ENCODE measurements around the gene FIGNL2.

The FIGNL2 gene

GRCh38 chr12:51852404-51853137 is 4.1 kb upstream of the FIGNL2 start:
- no peak for DNase-seq

DNA sequence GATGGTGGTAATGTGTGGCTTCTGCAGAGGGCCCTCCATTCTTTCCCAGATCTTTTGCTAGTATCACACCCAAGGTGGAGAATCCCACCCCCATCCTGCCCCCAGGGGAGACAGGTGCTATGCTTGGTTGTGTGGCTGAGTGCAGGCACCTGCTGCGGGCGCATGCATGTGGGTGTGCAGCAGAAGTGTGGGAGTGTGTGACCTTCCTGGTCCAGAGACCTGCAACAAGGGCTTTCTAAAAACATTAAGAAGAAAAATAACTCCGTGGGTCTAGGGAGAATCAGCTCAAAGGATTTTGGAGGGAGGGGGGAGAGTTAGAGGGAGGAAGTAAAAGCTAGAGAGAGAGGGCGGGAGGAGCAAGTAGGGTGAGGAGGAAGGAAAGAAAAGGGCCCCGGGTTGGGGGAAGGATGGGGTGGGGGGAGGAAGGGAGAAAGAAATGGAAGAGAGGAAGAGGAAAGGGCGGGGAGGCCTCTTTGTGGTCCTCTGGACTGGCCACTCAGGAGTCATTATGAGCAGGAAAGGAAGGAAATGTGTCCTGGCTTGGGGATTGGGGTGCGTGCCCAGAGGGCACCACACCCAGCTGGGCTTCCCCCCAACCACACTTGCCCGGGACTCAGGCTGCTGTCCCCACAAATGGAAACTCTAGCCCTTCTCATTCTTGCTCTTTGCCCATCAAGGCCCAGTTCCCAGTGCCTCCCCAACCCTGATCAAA is 3.1 kb upstream of the FIGNL2 start:
- no peak for DNase-seq

- DNase-seq, result no peak
Measured at GRCh38 chr12:51850965-51851299, 2.4 kb upstream of the FIGNL2 start.

DNA sequence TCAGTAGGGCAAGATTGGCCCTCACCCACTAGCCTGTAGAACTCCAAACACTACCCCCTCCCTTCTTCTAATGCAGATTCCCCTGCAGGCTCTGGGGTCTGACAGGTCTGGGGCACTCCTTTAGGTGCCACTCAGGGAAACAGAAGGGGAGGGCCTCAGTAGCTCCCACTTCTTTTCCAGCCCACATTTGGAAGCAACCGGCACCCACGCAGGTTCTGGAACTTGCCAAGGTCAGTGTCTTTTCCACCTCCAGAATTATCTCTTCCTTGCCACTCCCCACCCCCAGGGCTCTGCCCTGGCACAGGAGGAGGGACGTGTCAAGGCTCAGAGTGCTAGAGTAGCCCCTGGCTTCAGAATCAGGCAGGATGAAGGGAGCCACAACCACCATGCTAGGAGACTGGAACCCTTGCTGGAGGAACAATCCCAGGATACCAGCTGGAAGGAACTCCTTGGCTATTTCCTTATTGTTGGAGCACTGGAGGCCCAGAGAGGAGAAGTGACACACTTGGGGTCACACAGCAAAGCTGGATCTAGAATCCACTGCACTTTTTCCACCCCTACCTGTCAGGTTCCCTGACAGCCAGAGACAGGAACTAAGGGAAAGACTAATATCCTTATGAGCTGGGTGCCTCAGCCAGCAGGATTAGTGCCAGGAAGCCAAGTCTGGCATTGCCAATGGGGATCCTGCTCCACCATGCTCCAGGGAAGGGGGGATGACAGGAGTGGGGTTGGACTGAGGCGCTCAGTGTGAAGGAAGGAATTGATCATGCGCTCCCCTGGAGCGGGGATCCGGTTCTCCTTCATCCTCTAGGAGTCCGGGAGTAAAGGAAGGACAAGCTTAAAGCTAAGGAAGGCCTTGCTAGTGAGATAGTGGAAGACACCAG is 1.8 kb upstream of the FIGNL2 start:
- no peak for DNase-seq

- no peak for DNase-seq
Measured at GRCh38 chr12:51848841-51849735, 570 bp upstream of the FIGNL2 start.

- no peak for DNase-seq
Measured at GRCh38 chr12:51847643-51848325, 734 bp downstream of the FIGNL2 start.

DNA sequence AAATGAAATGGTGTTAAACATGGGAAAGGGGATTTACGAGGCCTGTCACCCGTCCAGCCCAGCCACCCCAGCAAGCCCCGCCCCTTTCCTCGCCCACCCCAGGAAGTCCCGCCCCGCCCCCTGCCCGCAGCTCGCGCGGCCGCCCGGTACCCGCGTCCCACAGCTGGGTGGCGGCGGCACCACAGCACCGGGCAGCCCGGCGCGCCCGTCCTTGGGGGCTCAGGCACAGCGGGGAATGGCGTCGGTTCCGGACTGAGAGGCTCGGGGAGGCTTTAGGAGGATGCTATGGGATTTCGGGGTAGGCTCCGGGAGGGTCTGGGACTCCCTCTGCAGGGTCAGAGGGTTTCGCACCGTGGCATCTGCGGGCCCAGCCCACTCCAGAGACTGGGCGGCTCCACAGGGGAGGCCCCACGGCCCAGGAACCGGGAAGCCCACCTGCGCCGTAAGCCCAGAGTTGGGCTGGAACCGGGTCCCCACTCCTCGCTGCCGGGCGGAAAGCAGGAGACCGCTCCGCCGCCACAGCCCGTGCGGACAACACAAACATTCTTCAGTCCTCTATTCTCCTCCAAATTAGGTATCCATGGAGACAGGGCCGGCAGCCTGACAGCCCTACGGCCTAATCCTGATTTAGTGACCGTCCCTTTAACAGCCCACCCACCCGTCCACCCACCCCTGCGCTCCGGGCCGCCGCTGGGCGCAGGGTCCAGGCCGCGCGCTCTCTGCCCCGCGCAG is 1.4 kb downstream of the FIGNL2 start:
- DNase-seq, result no peak

- no peak for DNase-seq
Measured at GRCh38 chr12:51846271-51846691, 2.2 kb downstream of the FIGNL2 start.

- no peak for DNase-seq
Measured at GRCh38 chr12:51845482-51845881, 3.0 kb downstream of the FIGNL2 start.

GRCh38 chr12:51844854-51845253 is 3.7 kb downstream of the FIGNL2 start:
- DNase-seq, result no peak

DNA sequence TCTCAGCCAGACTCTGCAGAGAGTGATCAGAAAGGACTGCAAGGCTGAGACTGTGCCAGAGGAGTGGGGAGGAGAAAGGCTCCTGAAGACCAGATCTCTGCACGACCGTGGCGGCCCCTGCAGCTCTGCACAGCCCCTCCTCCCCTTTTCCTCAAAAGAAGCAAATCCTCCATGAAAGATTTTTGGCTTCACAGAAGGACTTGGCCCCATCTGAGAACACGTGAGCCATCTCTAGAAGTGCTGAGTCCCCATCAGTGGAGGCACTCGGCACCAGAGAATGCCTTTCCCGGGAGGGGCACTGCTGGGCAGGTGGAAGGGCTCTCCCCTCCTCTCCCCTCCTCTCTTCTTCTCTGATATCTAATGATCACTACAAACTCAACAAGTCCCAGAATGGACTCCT is 6.8 kb downstream of the FIGNL2 start:
- no peak for DNase-seq

DNA sequence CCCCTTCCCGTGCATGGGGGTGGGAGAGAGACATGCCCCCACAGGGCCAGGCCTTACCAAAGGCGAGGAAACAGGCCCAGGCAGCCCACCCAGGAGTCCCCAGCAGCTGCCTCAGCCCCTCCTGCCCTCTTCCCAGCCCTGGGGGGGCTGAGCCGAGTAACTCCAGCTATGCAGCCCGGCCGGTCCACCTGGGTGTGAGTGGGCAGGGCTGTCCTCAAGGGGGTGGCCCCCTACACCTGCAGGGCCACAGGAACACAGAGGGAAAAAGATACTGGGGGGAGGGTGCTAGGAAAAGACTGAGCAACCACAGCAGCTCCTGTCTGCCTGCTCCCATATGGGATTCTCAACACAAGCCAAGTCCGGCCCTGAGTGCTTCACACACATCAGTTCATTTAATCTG is 7.6 kb downstream of the FIGNL2 start:
- no peak for DNase-seq

DNA sequence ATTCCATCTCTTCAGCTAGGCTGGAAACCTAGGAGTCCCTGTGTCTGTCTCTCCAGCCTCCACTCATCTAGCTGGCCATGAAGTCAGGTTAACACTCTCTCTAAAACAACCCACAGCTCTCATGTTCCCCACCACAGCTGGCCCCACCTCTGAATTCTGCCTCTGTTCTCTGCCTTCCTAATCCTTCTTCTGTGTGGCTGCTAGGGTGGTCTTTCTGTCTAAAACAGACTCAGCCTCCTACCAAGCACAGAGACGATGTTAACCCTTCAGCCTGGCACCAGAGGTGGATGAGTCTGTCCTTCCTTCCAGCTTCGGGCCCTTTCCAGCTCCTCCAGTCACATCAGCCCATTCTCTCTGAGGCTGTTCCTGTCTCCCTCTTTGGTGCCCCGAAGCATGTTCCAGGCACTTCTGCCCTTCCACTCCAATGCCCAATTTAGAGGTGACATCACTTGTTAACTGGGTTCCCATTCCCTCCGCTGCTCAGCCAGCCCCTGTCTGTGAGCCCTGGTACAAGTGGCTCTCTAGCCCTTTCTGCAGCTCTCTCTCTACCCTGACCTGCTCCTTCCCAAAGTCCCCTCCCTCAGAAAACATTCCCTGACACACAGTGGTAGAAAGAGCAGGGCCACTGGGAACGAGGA is 9.1 kb downstream of the FIGNL2 start:
- DNase-seq, result no peak

- no peak for DNase-seq
Measured at GRCh38 chr12:51838762-51839161, 9.8 kb downstream of the FIGNL2 start.

- DNase-seq, result no peak
Measured at GRCh38 chr12:51838036-51838435, 10.5 kb downstream of the FIGNL2 start.

DNA sequence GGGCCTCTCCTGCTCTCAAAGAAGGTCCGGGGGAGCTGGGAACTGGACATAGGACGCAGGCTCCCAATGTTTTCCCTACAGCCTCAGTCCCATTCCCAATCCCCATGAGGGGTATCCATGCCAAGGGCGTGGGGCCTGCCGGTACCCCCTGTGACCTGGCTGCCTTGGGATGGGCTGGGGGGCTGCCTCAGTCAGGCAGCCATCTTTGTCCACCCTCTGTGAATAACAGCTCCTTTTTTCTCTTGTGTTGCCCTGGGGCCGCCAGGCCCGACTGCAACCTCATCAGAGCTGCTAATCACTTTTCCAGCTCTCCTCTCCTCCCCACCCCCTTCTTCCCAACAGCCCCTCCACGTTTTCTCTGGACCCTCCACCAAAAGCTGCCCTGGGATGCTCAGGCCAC is 11.2 kb downstream of the FIGNL2 start:
- no peak for DNase-seq

DNA sequence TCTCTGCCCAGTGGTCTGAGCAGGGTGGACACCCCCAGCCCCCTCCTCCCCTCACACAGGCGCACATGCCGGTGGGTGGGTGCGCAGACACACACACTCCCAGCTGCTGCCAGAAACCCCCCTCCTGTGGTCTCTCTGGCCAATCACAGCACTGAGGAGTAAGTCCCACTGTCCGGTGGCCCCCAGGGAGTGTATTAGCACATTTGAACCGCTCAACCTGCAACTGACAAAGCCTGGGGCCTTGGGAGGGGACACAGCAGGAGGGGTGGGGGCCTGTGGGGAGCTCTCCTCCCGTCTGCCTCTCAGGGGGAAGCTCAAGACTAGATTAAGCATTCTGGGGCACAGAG is 11.7 kb downstream of the FIGNL2 start:
- no peak for DNase-seq

GRCh38 chr12:51836041-51836826 is 12.3 kb downstream of the FIGNL2 start:
- no peak for DNase-seq

DNA sequence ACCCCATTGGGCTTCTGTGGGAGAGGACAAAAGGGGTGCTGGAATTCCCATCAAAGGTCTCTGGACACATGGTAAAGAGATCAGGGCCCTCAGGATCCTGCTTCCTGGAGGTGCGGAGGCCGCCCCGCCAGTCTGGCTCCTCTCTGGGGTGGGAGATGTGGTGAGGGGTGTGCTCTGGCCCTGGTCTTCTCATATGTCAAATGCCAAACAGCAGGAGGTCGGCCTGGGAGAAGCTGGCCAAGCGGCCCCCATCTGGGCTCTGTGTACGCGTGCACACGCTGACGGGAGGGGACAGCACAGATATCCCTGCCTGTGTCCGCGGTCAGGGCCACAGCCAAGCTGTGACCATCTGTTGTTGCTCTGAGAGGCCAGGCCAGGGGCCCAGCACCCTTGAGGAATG is 14.1 kb downstream of the FIGNL2 start:
- no peak for DNase-seq

All from NCI-H774 (cell line).